SK-N-SH (cell line): ENCODE measurements around the gene IDH3A. TPM values are rescaled to one million over a fixed set of nuclear protein-coding genes. Genes with fewer than 3 reads are reported as not detected.

ENCODE experiments used
- CTCF ChIA-PET: fragments of 300-600, 350-600 bp; formaldehyde crosslinking; extraction: SDS; loops from one replicate; lab custom pipeline; 2021; lab: Yijun Ruan, JAX
- POLR2A ChIA-PET: fragments of 350-600 bp; sonication (Branson Sonifier 250); formaldehyde crosslinking; extraction: SDS; loops from one replicate; lab custom pipeline; 2020; ENCODE audit warnings: antibody characterized with exemption, inconsistent platforms; lab: Yijun Ruan, JAX
- DNase-seq: peaks from one replicate; pipeline ENCODE4 v3.0.0; 2012
- H2AFZ ChIP-seq: fragments of 200-600 bp; sonication (generic); 2 replicates; pipeline ENCODE4 v1.8.1; 2016; ENCODE audit warnings: antibody characterized with exemption, mild to moderate bottlenecking, low read depth
- H3F3A ChIP-seq: fragments of 200-600 bp; sonication (generic); replicated peaks from 2 replicates; pipeline ENCODE3; 2016; ENCODE audit warnings: antibody characterized with exemption, mild to moderate bottlenecking; ENCODE audit not compliant: insufficient read depth
- H3K27ac ChIP-seq, 2 experiments: fragments of 200-500 bp in 1 of 2; fragments of 200-600 bp in 1 of 2; sonication (Bioruptor generic) in 1 of 2; sonication (generic), shearing (Covaris generic) in 1 of 2; 2 replicates each; pipeline versions ENCODE4 v1.5.1 to v1.6.1; 2014 to 2016; ENCODE audit warnings: low read depth in 2 of 2, inconsistent platforms in 1 of 2, low read length in 1 of 2, mild to moderate bottlenecking in 1 of 2, mixed read lengths in 1 of 2
- H3K27me3 ChIP-seq: fragments of 200-600 bp; sonication (generic), shearing (Covaris generic); 2 replicates; pipeline ENCODE4 v1.6.1; 2016; ENCODE audit warnings: mixed run types; ENCODE audit not compliant: insufficient read depth
- H3K36me3 ChIP-seq, 2 experiments: fragments of 200-500 bp in 1 of 2; fragments of 200-600 bp in 1 of 2; sonication (Bioruptor generic) in 1 of 2; sonication (generic) in 1 of 2; replicated peaks in 1 of 2; 2 replicates each; pipeline versions ENCODE3 to v1.5.1; 2014 to 2016; ENCODE audit warnings: low read length in 1 of 2, mild to moderate bottlenecking in 1 of 2; ENCODE audit not compliant: insufficient read depth in 2 of 2, control insufficient read depth in 1 of 2
- H3K4me1 ChIP-seq, 2 experiments: fragments of 200-500 bp in 1 of 2; fragments of 200-600 bp in 1 of 2; sonication (Bioruptor generic) in 1 of 2; sonication (generic), shearing (Covaris generic) in 1 of 2; 2 replicates each; pipeline versions ENCODE4 v1.5.1 to v1.6.1; 2014 to 2016; ENCODE audit warnings: low read depth in 1 of 2, low read length in 1 of 2, mixed run types in 1 of 2; ENCODE audit not compliant: insufficient read depth in 2 of 2, control insufficient read depth in 1 of 2
- H3K4me2 ChIP-seq: fragments of 200-600 bp; sonication (generic), shearing (Covaris generic); 2 replicates; pipeline ENCODE4 v1.6.1; 2017; ENCODE audit warnings: mixed run types
- H3K4me3 ChIP-seq, 2 experiments: fragments of 200-500 bp in 1 of 2; fragments of 200-600 bp in 1 of 2; sonication (Bioruptor generic) in 1 of 2; sonication (generic), shearing (Covaris generic) in 1 of 2; 2 replicates each; pipeline versions ENCODE4 v1.5.1 to v1.8.1; 2014 to 2016; ENCODE audit warnings: low read depth in 2 of 2, inconsistent platforms in 1 of 2, low read length in 1 of 2, mild to moderate bottlenecking in 1 of 2, mixed read lengths in 1 of 2, moderate library complexity in 1 of 2
- H3K79me2 ChIP-seq: fragments of 200-600 bp; sonication (generic); 2 replicates; pipeline ENCODE4 v1.8.1; 2017; ENCODE audit warnings: mild to moderate bottlenecking; ENCODE audit not compliant: insufficient read depth
- H3K9ac ChIP-seq: fragments of 200-600 bp; sonication (generic); 2 replicates; pipeline ENCODE4 v1.6.1; 2017; ENCODE audit warnings: mixed run types
- H3K9me2 ChIP-seq: fragments of 200-600 bp; sonication (generic); 2 replicates; pipeline ENCODE4 v1.6.1; 2017; ENCODE audit warnings: mixed run types
- H3K9me3 ChIP-seq: fragments of 200-600 bp; sonication (generic); 2 replicates; pipeline ENCODE4 v1.6.1; 2017; ENCODE audit warnings: mixed run types, mild to moderate bottlenecking, moderate library complexity
- H4K20me1 ChIP-seq: fragments of 200-600 bp; sonication (generic); 2 replicates; pipeline ENCODE4 v1.6.1; 2017; ENCODE audit warnings: mild to moderate bottlenecking, mixed run types; ENCODE audit not compliant: insufficient read depth
- ELF1 ChIP-seq: IDR thresholded peaks from 2 replicates; pipeline ENCODE4 v1.4.0; 2012
- EZH2phosphoT487 ChIP-seq: fragments of 200-600 bp; sonication (generic); IDR thresholded peaks from 2 replicates; pipeline ENCODE4 v1.6.1; 2017; ENCODE audit warnings: low read depth, mixed run types, mild to moderate bottlenecking, antibody characterized with exemption, moderate library complexity, borderline replicate concordance
- GABPA ChIP-seq: IDR thresholded peaks from 2 replicates; pipeline ENCODE4 v1.4.0; 2012; ENCODE audit warnings: low read depth, mild to moderate bottlenecking
- NRF1 ChIP-seq: IDR thresholded peaks from 2 replicates; pipeline ENCODE4 v1.6.1; 2012; ENCODE audit warnings: low read depth, mild to moderate bottlenecking, low read length
- RCOR1 ChIP-seq: fragments of 150-350 bp; IDR thresholded peaks from 2 replicates; pipeline ENCODE4 v1.6.1; 2017; ENCODE audit warnings: antibody characterized with exemption, low read length
- RFX5 ChIP-seq: IDR thresholded peaks from 2 replicates; pipeline ENCODE4 v1.6.1; 2012; ENCODE audit warnings: mild to moderate bottlenecking, improper control_type of control experiment, low read length
- RXRA ChIP-seq: IDR thresholded peaks from 2 replicates; pipeline ENCODE4 v1.4.0; 2012; ENCODE audit warnings: low read depth, mild to moderate bottlenecking, borderline replicate concordance
- SMC3 ChIP-seq: IDR thresholded peaks from 2 replicates; pipeline ENCODE4 v1.6.1; 2012; ENCODE audit warnings: low read depth, low read length, improper control_type of control experiment
- USF1 ChIP-seq: IDR thresholded peaks from 2 replicates; pipeline ENCODE4 v1.4.0; 2012; ENCODE audit warnings: low read depth, borderline replicate concordance
- YY1 ChIP-seq: IDR thresholded peaks from 2 replicates; pipeline ENCODE4 v1.4.0; 2012; ENCODE audit warnings: low read depth, mild to moderate bottlenecking
- WGBS: methylation state at CpG from one replicate; pipeline ENCODE4 v1.1.6; 2017; ENCODE audit warnings: low lambda C conversion rate; 5-methylcytosine and 5-hydroxymethylcytosine counted together
- polyA plus RNA-seq, 3 experiments: library from polyadenylated mRNA; depleted of rRNA; stranded (reverse); fragments of >200 nt; gene quantifications; 2 replicates each; pipeline ENCODE4 v1.2.3, GENCODE V29; 2012
- TF ChIP-seq, protein P1 (sequence below): IDR thresholded peaks from 2 replicates; pipeline ENCODE4 v1.4.0; 2012; ENCODE audit warnings: low read depth, borderline replicate concordance

Gene IDH3A
- polyA plus RNA-seq, 1 of the 3 experiments (the other 2 are of a cell fraction), result 33.2 TPM

DNA sequence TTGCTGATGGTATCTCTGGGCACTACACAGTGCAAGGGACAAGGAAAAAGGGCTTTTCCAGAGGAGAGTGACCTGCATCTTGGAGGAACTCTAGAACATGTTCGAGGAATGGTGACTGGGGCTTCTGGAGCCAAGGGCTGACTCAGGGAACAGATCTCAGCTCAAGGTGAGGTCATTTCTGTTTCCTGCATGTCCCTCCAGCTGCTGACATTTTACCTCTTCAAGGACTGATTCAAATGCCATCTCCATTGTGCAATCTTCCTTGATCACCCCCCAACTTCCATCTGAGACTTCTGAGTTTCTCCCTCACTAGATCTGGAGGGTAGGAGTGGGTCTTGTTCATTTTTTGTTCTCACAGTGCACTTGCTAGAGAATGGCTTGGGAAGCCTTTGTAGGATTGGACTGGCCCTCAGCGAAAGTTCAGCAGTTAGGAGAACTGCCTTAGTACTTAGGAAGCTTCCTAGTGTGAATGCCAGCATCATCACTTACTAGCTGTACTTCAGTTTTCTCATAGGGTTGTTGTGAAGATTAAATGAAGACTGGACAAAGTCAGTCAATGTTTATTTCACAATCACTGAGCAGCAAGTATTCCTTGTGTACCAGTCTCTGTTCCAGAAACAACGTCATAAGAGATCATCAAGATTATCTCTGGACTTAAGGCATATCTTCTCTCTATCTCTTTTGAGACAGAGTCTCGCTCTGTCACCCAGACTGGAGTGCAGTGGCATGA is 2.6 kb upstream of the IDH3A start:
- Histone ChIP-seq H3K9me2 (no peaks in the 10 kb centered on the region), H3K4me2 (no peak overlapping the region), H3K4me1 (peaks cover 7 to 12% of the 10 kb centered on the region in 2 experiments), H3K9me3 (no peaks in the 10 kb centered on the region), H3K4me3 (no peak overlapping the region), H4K20me1 (no peaks in the 10 kb centered on the region), H3F3A (no peaks in the 10 kb centered on the region), H3K36me3 (no peaks in the 10 kb centered on the region), H2AFZ (no peak overlapping the region), H3K27me3 (no peaks in the 10 kb centered on the region), H3K79me2 (peaks cover 28% of the 10 kb centered on the region), H3K27ac (no peak overlapping the region), H3K9ac (no peak overlapping the region)
- DNase-seq, result no peak
- TF ChIP-seq SMC3, result no peak
- TF ChIP-seq NRF1, result no peak
- TF ChIP-seq GABPA, result no peak
- no peak for TF ChIP-seq EZH2phosphoT487
- TF ChIP-seq RXRA, result no peak
- TF ChIP-seq USF1, result no peak
- TF ChIP-seq RCOR1, result no peak
- TF ChIP-seq, protein P1, sequence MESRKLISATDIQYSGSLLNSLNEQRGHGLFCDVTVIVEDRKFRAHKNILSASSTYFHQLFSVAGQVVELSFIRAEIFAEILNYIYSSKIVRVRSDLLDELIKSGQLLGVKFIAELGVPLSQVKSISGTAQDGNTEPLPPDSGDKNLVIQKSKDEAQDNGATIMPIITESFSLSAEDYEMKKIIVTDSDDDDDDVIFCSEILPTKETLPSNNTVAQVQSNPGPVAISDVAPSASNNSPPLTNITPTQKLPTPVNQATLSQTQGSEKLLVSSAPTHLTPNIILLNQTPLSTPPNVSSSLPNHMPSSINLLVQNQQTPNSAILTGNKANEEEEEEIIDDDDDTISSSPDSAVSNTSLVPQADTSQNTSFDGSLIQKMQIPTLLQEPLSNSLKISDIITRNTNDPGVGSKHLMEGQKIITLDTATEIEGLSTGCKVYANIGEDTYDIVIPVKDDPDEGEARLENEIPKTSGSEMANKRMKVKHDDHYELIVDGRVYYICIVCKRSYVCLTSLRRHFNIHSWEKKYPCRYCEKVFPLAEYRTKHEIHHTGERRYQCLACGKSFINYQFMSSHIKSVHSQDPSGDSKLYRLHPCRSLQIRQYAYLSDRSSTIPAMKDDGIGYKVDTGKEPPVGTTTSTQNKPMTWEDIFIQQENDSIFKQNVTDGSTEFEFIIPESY, result no peak
- ChIA-PET POLR2A (no interaction called here), CTCF (interaction anchor here (0.7 to 1.7 kb wide), 2 partner anchors 16 to 38 kb away, joined by 3 to 4 read pairs; no protein-coding TSS in a partner anchor)
- WGBS, result 89% methylated on average over 4 of the region's 4 CpGs

- Histone ChIP-seq H3K9me3 (no peaks in the 10 kb centered on the region), H3F3A (no peaks in the 10 kb centered on the region), H3K27ac (no peak overlapping the region), H3K9me2 (no peaks in the 10 kb centered on the region), H3K4me3 (no peak overlapping the region), H3K4me2 (no peak overlapping the region), H2AFZ (no peak overlapping the region)
- DNase-seq, result no peak
- CTCF ChIA-PET, result interaction anchor here (0.7 to 1.8 kb wide), 3 partner anchors 8 to 93 kb away, joined by 3 to 8 read pairs (median 4); no protein-coding TSS in a partner anchor
- TF ChIP-seq ELF1 (no peak), YY1 (no peak), RFX5 (no peak)
- TF ChIP-seq, all 33 proteins: peak for 0
- no peaks in the 10 kb centered on the region for H4K20me1 ChIP-seq
- peaks cover 37% of the 10 kb centered on the region for H3K79me2 ChIP-seq
- WGBS, result 98% methylated on average over 6 of the region's 6 CpGs
- POLR2A ChIA-PET, result interaction anchor here (0.6 kb wide), 1 partner anchor 16 kb away, joined by 3 read pairs; the partner anchor contains the start of gene CIB2
- no peaks in the 10 kb centered on the region for H3K27me3 ChIP-seq
- H3K4me1 ChIP-seq, result peaks cover 7 to 12% of the 10 kb centered on the region in 2 experiments
- no peak overlapping the region for H3K9ac ChIP-seq
- H3K36me3 ChIP-seq, result no peaks in the 10 kb centered on the region
Observed at GRCh38 chr15:78147566-78147965, 1.6 kb upstream of the IDH3A start.
